HG03064 (cell line): Measurements from ENCODE around the gene PRKN.
"Not testable (repeated sequence)": the region's sequence is repeated elsewhere in the genome, so short reads cannot be mapped to it uniquely, and the experiment has no call there.

ENCODE experiments used
- ATAC-seq: cut with Tn5 transposase; IDR thresholded peaks from one replicate; pipeline ENCODE4 v1.9.1; 2021; ENCODE audit warnings: low read depth; ENCODE audit not compliant: unreplicated experiment

PRKN gene

DNA sequence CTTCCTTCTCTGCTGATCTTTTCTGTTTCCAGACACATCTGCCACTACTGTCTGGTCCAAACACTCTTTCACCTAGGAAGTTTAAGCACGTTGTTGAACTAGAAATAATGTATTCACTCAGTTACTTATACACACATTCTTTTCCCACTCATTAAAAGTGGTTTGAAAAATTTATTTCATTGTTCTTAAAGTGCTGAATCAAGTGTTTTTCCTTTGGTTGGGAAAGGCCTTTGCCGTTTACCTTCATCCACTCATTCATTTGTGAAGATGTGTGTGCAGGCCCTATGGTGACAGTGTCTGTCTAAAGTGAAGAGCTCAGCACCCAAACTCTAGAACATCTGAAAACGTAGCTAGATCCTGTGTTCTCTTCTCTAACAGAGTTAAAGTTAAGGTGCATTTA lies 1389.6 kb downstream of the PRKN start:
- ATAC-seq, result no peak

DNA sequence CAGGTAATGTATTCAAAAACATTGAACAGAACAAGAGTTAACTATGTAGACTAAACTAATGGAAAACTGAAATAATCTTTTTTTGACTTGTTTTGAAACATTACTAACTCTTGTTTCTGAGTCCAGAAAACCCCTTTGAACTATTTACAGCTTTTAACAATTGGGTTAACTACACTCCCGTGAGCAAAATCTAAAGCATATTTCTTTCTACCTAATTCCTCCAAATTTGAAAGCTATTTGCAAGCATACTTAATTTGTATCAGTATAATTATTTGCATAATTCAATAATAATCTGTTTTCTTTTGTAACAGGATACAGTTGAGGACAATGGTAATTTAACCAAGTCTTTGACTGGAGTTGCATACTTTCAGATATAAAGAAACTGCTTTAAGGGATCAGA lies 1391.1 kb downstream of the PRKN start:
- ATAC-seq, result no peak

DNA sequence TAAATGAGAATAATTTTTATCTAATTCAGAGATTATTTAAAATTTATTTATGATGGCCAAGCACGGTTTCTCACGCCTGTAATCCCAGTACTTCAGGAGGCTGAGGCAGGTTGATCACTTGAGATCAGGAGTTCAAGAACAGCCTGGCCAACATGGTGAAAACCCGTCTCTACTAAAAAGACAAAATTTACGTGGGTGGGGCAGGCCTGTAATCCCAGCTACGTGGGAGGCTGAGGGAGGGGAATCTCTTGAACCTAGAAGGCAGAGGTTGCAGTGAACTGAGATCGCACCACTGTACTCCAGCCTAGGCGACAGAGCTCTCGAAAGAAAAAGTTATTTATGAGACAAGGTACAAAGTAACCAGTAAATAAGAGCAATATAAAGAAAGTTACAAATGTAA lies 1394.2 kb downstream of the PRKN start:
- no peak for ATAC-seq

DNA sequence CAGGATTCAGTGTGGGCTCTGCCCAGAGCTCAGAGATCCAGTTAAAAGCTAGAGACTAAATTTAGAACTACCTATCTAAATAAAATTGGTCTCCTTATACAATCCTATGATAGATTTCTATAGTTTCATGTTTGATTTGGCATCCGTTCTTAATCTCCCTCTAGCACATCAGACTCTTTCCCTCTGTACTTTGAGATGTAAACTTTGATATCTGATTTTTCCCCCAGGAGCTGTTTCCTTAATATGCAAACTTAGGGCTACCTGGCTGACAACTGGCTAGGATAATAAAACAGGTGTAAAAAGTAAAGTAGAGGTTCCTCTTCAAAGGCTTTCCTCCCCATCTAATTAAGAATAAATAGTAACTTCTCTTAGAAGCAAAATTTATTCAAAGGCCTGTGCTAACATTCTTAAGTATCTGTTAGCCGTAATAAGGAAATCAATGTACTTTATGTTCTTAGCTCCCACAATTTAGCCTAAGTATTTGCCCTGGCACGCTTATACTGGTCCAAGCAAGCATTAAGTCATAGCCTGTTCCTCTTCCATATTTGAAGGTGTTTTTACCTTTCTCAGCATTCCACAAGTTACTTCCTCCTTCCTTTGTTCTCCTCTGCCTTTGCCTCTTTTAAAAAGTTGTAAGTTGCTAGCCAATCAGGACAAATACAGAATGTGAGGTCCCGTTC lies 1396.0 kb downstream of the PRKN start:
- not testable (repeated sequence) for ATAC-seq

DNA sequence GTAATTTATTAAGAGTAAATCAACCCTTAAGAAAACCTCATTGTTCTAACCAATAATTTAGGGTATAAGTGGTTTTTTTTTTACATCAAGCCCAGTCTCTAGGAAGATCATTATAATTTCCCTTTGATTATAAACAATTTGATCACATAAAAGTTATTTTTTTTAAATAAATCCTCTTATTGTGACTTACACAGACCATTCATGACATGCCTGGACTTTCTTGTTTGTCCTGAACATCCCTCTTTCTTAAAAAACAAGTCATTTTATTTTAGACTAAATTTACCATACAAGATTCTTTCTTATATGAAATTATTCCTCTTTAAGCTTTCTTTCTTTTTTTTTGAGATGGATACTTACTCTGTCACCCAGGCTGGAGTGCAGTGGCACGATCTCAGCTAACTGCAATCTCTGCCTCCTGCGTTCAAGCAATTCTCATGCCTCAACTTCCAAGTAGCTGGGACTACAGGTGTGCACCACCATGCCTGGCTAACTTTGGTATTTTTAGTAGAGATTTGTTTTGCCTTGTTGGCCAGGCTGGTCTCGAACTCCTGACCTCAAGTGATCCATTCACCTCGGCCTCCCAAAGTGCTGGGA lies 1400.1 kb downstream of the PRKN start:
- ATAC-seq, result no peak

DNA sequence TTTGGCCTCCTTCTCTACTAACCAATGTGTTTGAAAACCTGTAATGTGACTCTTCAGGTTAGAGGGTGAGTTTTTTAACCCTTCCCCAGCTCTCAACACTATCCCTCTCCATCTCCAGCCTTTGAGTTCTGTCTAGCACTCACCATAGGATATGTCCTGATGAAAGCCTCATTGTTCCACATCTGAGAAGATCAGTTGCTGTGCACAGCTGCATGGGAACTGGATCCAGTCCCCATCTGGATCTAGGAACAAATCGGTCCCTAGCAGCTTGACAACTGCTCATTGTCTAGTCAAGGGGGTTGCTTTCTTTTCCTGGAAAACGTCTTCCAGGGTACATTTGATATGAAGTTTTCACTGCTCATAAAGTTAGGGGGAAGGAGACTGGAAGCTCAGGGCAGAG lies 1408.3 kb downstream of the PRKN start:
- no peak for ATAC-seq

DNA sequence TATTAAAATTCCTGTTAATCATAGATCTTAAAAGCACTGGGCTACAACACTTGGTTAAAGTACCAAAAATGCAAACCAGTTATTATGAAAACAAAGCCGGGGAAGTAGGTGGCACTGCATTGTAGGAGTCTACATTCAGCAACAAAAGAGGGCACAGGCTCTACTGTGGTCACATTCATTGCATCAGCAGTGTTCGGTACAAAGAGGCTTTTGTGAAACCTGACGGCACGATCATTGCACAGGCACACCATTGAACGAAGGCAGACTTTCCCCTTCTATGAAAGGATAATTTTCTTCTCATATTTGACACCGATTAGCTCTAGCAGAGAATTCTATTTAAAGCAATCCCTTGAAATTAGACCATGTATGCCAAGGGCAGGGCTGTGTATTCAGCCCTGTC lies 1409.1 kb downstream of the PRKN start:
- no peak for ATAC-seq

DNA sequence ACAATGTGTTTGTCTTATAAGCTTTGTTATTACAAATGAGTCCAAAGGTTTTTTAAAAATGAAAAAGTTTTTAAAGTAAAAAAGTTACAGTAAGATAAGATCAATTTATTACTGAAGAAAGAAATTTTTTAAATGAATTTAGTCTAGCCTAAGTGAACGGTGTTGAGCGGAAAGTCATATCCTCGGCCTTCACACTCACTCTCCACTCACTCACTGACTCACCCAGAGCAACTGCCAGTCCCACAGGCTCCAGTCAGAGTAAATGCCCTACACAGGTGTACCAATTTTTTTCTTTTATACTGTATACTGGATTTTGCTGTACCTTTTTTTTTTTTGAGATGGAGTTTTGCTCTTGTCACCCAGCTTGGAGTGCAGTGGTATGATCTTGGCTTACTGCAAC lies 1411.0 kb downstream of the PRKN start:
- ATAC-seq, result no peak

DNA sequence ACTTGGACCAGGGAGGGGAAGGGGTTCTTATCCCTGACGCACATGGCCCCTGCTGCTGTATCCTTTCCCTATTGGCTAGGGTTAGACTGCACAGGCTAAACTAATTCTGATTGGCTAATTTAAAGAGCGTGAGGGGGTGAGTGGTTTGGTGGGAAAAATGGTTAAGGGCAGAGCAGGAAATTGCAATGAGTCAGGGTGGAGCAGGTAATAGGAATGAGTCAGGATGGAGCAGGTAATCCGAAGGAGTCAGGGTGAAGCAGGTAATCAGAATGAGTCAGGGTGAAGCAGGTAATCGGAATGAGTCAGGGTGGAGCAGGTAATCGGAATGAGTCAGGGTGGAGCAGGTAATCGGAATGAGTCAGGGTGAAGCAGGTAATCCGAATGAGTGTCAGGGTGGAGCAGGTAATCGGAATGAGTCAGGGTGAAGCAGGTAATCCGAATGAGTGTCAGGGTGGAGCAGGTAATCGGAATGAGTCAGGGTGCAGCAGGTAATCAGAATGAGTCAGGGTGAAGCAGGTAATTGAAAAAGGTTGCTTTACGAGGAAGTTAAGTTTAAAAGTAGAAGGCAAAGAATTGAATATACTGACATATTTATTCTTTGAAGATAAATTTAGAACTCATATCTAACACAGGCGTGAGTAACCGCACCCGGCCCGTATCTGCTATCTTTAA lies 1412.2 kb downstream of the PRKN start:
- ATAC-seq, result not testable (repeated sequence)

DNA sequence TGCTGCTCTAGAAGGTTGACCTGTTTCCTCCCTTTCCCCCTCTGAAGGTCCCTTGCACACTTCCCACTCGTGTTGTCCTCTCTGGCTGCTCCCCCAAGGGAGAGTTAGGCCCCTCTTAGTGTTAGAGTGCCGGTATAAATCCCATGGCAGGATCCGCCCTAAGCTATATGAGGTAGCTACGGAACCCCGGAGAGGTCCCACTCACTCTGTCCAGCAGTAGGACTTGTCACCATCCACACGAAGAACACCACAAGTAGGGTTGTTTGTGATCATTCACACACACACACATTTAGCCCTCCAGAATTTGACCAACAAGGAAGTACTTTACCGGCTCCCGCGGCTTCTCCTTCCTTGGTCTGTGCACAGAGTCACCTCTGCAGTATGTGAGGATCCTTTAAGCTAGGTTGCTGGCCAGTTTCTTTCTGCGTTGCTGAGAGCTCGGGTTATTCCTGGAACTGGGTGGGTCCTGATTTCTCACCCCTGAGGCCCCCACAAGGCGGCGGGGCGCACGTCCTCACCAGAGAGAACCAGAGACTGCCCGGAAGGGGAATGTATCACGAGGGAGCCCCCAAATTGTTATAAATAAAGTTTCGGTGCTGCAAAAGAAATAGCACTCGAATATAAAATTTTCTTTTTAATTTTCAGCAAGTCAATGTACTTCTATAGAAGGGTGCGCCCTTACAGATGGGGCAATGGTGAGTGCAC lies 1412.9 kb downstream of the PRKN start:
- ATAC-seq, result not testable (repeated sequence)

DNA sequence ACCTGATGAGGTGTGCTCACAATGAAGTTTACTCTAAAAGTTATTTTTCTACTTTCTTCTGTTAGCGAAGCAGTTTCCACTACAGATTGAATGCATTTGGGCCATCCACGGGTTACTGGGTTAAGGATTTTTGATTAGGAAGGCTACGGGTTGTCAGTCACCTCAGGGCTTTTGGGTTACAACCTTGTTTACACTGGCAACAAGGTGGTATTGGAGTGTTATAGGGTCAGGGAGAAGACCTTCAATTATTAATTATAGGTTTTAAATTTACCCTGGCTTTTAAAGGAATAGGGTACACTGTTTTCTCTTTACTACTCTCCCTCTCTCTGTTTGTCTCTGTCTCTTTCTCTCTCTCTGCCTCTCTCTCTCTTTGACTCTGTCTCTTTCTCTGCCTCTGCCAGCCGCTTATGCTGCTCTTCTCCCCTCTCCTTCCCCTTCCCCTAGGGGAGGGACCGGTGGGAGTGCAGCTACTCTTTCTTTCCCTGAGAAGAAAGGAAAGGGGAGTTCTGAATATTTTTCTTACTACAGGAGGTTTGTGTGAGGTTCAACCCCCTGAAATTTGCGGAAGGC lies 1413.5 kb downstream of the PRKN start:
- ATAC-seq, result no peak

DNA sequence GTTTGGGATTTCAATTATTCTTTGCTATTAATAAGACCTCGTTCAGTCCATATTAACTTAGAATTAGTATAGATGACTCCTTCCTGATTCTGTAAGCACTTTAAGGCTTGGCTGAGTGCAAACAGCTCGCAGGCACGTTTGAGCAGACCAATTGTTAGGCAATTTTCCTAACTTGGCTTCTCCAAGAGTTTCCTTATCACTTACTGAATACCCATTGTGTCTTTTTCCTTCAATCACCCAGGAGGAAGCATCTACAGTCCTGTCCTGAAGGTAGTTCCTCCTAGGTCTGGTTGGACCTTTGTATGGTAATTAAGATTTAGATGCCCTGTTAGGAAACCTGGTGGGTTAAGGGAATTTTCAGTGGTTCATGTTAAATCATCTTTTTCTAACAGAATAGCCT lies 1414.1 kb downstream of the PRKN start:
- not testable (repeated sequence) for ATAC-seq

DNA sequence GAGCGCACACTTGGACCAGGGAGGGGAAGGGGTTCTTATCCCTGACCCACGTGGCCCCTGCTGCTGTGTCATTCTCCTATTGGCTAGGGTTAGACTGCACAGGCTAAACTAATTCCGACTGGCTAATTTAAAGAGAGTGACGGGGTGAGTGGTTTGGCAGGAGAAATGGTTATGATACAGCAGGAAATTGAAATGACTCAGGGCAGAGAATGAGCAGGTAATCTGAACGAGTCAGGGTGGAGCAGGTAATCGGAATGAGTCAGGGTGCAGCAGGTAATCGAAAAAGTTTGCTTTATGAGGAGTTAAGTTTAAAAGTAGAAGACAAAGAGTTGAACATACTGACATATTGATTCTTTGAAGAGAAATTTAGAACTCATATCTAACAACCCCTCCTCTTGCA lies 1417.8 kb downstream of the PRKN start:
- ATAC-seq, result not testable (repeated sequence)

DNA sequence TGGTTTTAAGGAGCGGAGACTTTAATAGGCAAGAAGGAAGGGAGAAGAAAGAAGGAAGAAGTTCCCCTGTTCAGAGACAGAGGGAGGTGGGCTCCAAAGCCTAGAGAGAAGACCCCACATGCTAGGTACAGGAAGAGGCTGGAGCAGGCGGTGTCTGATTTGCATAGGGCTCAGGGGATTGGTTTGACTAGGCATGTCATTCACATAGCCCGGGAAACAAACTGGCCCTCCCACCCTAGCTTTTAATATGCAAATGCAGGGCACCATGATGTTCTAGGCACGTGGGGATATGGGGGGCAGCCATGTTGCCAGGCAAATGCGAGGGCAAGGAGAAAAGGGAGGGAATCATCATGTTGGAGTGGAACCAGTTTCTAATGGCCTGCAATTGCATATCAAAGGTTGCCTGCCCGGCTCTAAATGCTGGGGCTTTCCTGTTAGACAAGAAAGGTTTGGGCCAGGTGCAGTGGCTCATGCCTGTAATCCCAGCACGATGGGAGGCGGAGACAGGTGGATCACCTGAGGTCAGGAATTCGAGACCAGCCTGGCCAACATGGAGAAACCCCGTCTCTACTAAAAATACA lies 1419.4 kb downstream of the PRKN start:
- no peak for ATAC-seq

DNA sequence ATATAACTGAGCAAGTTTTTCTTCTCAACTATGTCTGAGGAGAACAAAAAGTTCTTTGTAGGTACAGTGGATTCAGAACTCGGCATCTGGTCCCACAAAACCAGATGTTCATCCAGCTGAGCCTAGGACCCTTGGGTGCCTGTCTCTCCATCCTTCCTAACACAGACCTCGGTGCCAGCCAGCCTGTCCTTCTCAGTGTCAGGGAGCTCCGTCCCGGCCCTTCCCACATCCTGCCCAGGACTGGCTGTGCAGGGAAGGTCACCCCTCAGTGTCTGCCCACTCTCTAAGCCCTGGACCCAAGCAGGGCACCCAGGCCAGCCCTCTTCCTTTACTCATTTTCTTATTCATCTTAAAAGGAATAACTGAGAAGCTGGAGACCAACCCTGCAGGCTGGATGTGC lies 1421.7 kb downstream of the PRKN start:
- no peak for ATAC-seq

DNA sequence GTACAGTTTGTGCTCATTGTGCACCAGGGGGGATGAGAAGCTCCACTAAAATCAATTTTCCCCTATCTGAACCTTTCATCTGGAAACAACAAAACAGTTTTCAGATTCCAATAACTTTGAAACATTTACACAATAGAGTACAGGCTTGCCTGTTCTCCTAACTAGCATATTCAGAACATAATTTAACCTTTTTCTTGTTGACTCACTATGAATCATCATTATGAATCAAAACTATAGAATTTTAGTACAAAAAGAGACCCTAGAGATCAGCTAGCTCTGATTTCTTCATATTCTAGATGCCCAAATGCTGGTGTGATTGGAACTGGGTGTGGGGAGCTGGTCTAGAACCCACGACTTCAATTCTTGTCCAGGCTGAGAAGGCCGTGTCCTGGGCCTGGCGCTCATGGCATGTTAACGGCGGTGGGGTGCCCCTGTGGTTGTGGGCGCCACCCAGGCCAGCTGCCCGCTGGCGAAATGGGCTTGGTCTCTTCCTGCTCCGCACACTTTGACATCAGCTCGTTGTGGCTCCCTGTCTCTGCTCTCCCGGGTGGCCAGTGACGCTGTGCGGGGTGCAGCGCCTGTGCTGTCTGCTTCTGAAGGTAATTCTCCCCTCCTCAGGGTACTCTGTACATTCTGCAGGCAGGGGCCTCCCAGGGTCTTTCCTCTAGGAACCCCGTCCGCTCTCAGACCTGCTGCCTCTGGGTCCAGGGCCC lies 1423.8 kb downstream of the PRKN start:
- no peak for ATAC-seq

DNA sequence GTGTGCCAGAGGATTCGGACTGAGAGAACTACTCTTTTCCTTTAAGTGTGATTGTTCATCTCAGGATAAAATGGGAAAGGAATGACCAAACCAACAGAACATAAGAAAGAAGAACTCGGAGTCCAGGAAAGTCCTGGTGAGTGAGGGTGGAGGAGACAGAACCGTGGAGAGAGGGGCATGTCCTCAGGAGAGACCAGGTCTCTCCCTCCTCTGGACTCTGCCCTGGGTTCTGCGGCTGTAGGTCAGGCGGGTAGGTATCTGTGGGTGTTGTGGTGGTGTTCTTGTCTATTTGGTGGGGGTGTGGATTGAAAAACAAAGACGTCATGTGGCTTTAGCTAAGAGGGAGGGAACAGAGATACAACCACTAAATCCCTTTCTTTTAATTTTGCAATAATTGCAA lies 1424.6 kb downstream of the PRKN start:
- no peak for ATAC-seq

DNA sequence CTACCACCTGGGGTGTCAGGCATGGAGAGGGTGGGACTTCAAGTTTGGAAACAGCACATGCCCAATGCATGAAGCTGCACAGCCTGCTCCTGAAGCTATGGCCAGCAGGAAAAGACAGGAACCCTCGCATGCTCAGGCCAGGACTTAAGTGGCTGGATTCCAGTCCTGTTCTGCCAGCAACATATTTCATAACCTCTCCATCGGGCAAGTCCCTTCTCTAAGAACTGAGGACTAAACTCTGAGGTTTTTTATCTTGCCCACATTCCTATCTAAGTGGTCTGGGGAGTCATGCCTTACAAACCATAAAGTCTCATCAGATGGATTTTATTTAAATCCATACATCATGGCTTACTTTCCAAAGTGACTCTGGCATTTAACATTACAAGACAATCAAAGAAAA lies 1426.2 kb downstream of the PRKN start:
- ATAC-seq, result no peak

DNA sequence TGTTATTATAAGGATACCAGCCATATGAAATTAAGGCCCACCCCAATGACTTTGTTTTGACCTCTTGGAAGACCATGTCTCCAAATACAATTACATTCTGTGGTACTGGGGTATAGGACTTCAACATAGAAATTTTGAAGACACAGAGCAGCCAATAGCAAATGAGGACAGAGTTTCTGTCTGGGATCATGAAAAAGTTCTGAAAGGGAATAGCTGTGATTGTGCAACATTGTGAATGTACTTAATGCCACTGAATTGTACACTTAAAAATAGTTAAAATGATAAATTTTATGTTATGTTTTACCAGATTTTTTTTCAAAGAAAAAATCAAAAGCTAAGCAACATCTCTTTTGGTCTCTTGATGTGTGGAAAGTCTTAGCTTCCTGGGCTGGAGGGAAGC lies 1426.7 kb downstream of the PRKN start:
- no peak for ATAC-seq

DNA sequence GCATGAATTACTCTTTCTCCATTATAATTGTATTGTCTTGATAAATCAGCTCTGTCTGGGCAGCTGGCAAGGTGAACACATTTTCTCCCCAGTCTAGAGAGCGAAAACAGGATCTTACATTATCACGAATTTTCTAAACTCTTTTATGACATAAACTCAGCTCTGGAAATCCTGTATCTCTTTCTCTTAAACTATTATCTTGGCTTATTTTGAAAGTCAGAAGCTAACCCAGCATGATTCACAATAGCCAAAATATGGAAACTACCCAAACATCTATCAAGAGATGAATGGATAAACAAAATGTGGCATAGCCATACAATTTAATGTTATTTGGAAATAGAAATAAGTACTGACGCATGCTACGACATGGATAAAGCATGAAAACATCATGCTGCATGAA lies 1427.8 kb downstream of the PRKN start:
- no peak for ATAC-seq
